OCI-M2 (cell line): ENCODE measurements around the gene GBX1.

ENCODE experiments used
- DNase-seq: peaks from one replicate; lab custom pipeline; 2025; ENCODE audit not compliant: unreplicated experiment; lab: John Stamatoyannopoulos, UW

The GBX1 gene

GRCh38 chr7:151116603-151117440 is 50.7 kb downstream of the GBX1 start:
- no peak for DNase-seq

GRCh38 chr7:151115836-151116418 is 51.6 kb downstream of the GBX1 start:
- DNase-seq: no peak

GRCh38 chr7:151115121-151115835 is 52.2 kb downstream of the GBX1 start:
- no peak for DNase-seq

GRCh38 chr7:151114151-151115090 is 53.1 kb downstream of the GBX1 start:
- no peak for DNase-seq

GRCh38 chr7:151113344-151114150 is 53.9 kb downstream of the GBX1 start:
- DNase-seq: no peak

GRCh38 chr7:151110941-151111645 is 56.4 kb downstream of the GBX1 start:
- DNase-seq: no peak

GRCh38 chr7:151110236-151110940 is 57.1 kb downstream of the GBX1 start:
- DNase-seq: no peak

- DNase-seq: no peak
Observed at GRCh38 chr7:151109094-151110048, 58.1 kb downstream of the GBX1 start.

GRCh38 chr7:151107882-151108281 is 59.6 kb downstream of the GBX1 start:
- no peak for DNase-seq

GRCh38 chr7:151104411-151105235 is 62.9 kb downstream of the GBX1 start:
- DNase-seq: no peak

- DNase-seq: no peak
Observed at GRCh38 chr7:151103973-151104372, 63.5 kb downstream of the GBX1 start.

GRCh38 chr7:151102991-151103390 is 64.5 kb downstream of the GBX1 start:
- no peak for DNase-seq

GRCh38 chr7:151101621-151102396 is 65.7 kb downstream of the GBX1 start:
- no peak for DNase-seq

- DNase-seq: no peak
Observed at GRCh38 chr7:151100921-151101320, 66.6 kb downstream of the GBX1 start.

- no peak for DNase-seq
Observed at GRCh38 chr7:151099486-151100211, 67.8 kb downstream of the GBX1 start.
